22Rv1 (cell line): ENCODE results near the gene EVC.

Source experiments
- CTCF ChIP-seq: fragments of 450-650 bp; IDR thresholded peaks from 2 replicates; pipeline ENCODE4 v1.5.1; 2017; ENCODE audit warnings: mild to moderate bottlenecking
- ZFX ChIP-seq: fragments of 450-650 bp; IDR thresholded peaks from 2 replicates; pipeline ENCODE4 v1.6.1; 2017; ENCODE audit warnings: antibody characterized with exemption, borderline replicate concordance

DNA sequence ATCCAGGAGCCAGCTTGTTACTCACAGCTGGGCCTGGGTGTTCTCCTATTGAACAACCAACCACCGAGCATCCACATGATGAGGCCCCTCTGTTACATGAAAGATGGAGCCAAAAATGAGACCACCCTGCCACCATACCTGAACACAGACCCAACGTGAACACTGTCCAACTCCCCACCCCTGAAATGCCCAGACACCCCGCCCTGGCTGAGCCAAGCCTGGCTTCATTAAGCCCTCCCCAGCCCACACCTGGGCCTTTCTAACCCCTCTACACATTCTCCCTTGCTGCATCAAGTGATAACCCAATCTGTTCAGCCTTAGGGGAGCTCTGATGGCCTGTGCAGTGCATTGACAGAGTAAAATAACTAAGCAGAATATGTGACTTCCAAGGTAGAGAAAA is 80.7 kb downstream of the EVC start:
- TF ChIP-seq CTCF (no peak), ZFX (no peak)
